GM19099 (cell line): ENCODE measurements around the gene SLC22A1.

Source experiments
- POLR2A ChIP-seq: IDR thresholded peaks from 3 replicates; pipeline ENCODE4 v1.6.1; 2011; ENCODE audit warnings: low read depth; ENCODE audit not compliant: insufficient read length; ENCODE audit errors: extremely low read depth

SLC22A1 gene

DNA sequence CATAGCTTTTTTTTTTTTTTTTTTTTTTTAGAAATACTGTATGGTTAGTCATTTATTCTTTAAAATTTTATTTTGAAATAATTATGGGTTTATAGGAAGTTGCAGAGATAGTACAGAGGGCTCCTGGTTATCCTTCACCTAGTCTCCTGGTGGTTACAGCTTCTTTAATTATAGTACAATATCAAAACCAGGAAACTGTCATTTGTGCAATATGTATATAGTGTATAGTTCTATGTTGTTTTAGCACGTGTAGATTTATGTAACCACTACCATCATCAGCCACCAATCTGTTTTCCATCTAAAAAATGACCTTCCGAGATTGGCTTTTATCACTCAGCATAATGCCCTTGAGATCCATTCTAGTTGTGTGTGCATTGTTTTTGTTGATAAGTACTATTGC lies 82.3 kb downstream of the SLC22A1 start:
- TF ChIP-seq POLR2A, result no peak

DNA sequence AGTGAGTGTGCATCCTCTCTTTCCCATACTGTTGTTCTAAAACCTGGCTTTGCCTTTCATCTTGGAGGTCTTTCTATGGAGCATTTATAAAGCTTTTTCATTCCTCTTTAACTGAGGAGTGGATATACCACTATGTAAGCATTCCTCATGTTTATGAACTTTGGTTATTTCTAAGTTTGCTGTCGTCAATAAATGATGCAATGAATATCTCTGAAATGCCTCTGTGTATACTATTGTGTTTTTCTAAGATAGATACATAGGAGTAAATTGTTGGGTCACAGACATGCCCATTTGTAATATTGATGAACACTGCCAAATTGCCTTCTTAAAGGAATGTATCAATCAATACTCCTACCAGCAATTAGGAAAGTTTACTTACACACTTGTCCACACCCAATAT lies 83.1 kb downstream of the SLC22A1 start:
- TF ChIP-seq POLR2A, result no peak

DNA sequence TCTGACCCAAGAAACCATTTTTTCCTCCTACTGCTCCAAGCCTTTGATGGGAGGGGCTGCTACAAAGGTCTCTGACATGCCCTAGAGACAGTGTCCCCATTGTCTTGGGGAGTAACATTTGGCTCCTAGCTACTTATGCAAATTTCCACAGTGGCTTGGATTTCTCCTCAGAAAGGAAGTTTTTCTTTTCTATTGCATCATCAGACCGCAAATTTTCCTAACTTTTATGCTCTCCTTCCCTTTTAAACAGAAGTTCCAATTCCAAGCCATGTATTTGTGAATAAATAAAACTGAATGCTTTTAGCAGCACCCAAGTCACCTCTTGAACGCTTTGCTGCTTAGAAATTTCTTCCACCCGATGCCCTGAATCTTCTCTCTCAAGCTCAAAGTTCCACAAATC lies 86.0 kb downstream of the SLC22A1 start:
- no peak for TF ChIP-seq POLR2A
